ENCODE measurements around the gene SUMO4.

Gene SUMO4

GRCh38 chr6:149385998-149386646 is 13.9 kb upstream of the SUMO4 start:
- no peak overlapping the region for H3K4me3 ChIP-seq (ENCODE audit: low read depth, low read length)

GRCh38 chr6:149387779-149388512 is 12.1 kb upstream of the SUMO4 start:
- TF ChIP-seq CTCF (IDR thresholded peaks at IDR 0.05; ENCODE audit: low read depth, low read length): no peak
- no peak for DNase-seq (ENCODE audit: low read depth, low spot score)
- in situ Hi-C loops (cut with HindIII; ENCODE audit: low sequenced_read_pairs): no loop called here
- no peak overlapping the region for H3K4me3 ChIP-seq (ENCODE audit: low read depth, low read length)

More at GRCh38 chr6:149385998-149386646, 13.9 kb upstream of the SUMO4 start:
- no peak for DNase-seq (ENCODE audit: low read depth, low spot score)
- TF ChIP-seq CTCF (IDR thresholded peaks at IDR 0.05; ENCODE audit: low read depth, low read length): no peak
- in situ Hi-C loops (cut with HindIII; ENCODE audit: low sequenced_read_pairs): no loop called here

GRCh38 chr6:149389509-149390297 is 10.4 kb upstream of the SUMO4 start:
- no peak overlapping the region for H3K4me3 ChIP-seq (ENCODE audit: low read depth, low read length)
- no peak for DNase-seq (ENCODE audit: low read depth, low spot score)
- TF ChIP-seq CTCF (IDR thresholded peaks at IDR 0.05; ENCODE audit: low read depth, low read length): no peak
- in situ Hi-C loops (cut with HindIII; ENCODE audit: low sequenced_read_pairs): no loop called here

- H3K4me3 ChIP-seq (ENCODE audit: low read depth, low read length): no peak overlapping the region
- TF ChIP-seq CTCF (IDR thresholded peaks at IDR 0.05; ENCODE audit: low read depth, low read length): no peak
- in situ Hi-C loops (cut with HindIII; ENCODE audit: low sequenced_read_pairs): no loop called here
- DNase-seq (ENCODE audit: low read depth, low spot score): no peak
Observed at GRCh38 chr6:149392093-149392492, 8.0 kb upstream of the SUMO4 start.

GRCh38 chr6:149392535-149392934 is 7.5 kb upstream of the SUMO4 start:
- in situ Hi-C loops (cut with HindIII; ENCODE audit: low sequenced_read_pairs): no loop called here
- no peak for DNase-seq (ENCODE audit: low read depth, low spot score)
- no peak overlapping the region for H3K4me3 ChIP-seq (ENCODE audit: low read depth, low read length)
- TF ChIP-seq CTCF (IDR thresholded peaks at IDR 0.05; ENCODE audit: low read depth, low read length): no peak

- no peak overlapping the region for H3K4me3 ChIP-seq (ENCODE audit: low read depth, low read length)
- no peak for DNase-seq (ENCODE audit: low read depth, low spot score)
- no peak for TF ChIP-seq CTCF (IDR thresholded peaks at IDR 0.05; ENCODE audit: low read depth, low read length)
- in situ Hi-C loops (cut with HindIII; ENCODE audit: low sequenced_read_pairs): no loop called here
Observed at GRCh38 chr6:149393002-149393679, 6.9 kb upstream of the SUMO4 start.

Data from astrocyte of the spinal cord (primary cell).